Bone marrow (tissue), 2 donors: ENCODE measurements around the gene TANGO6.

Source experiments
- DNase-seq, 2 donors: peaks; one replicate each; lab custom pipeline; 2025; lab: John Stamatoyannopoulos, UW

Gene TANGO6

GRCh38 chr16:68910051-68910450 lies 66.7 kb downstream of the TANGO6 start:
- no peak for DNase-seq

GRCh38 chr16:68915589-68915988 lies 72.3 kb downstream of the TANGO6 start:
- no peak for DNase-seq

GRCh38 chr16:68917541-68917940 lies 74.2 kb downstream of the TANGO6 start:
- no peak for DNase-seq

GRCh38 chr16:68920349-68920748 lies 77.0 kb downstream of the TANGO6 start:
- no peak for DNase-seq

- no peak for DNase-seq
Measured at GRCh38 chr16:68921637-68922036, 78.3 kb downstream of the TANGO6 start.

GRCh38 chr16:68923116-68923515 lies 79.8 kb downstream of the TANGO6 start:
- no peak for DNase-seq

- no peak for DNase-seq
Measured at GRCh38 chr16:68927018-68927417, 83.7 kb downstream of the TANGO6 start.

GRCh38 chr16:68931196-68931595 lies 87.9 kb downstream of the TANGO6 start:
- DNase-seq = no peak

GRCh38 chr16:68934402-68934801 lies 91.1 kb downstream of the TANGO6 start:
- no peak for DNase-seq

- DNase-seq = no peak
Measured at GRCh38 chr16:68935008-68935407, 91.7 kb downstream of the TANGO6 start.

GRCh38 chr16:68936736-68937631 lies 93.7 kb downstream of the TANGO6 start:
- no peak for DNase-seq

- no peak for DNase-seq
Measured at GRCh38 chr16:68939692-68940320, 96.5 kb downstream of the TANGO6 start.

GRCh38 chr16:68940816-68941215 lies 97.5 kb downstream of the TANGO6 start:
- no peak for DNase-seq

- DNase-seq = no peak
Measured at GRCh38 chr16:68943961-68944360, 100.6 kb downstream of the TANGO6 start.

GRCh38 chr16:68948230-68948910 lies 105.0 kb downstream of the TANGO6 start:
- DNase-seq = no peak

GRCh38 chr16:68951991-68952877 lies 108.9 kb downstream of the TANGO6 start:
- no peak for DNase-seq

- DNase-seq = no peak
Measured at GRCh38 chr16:68954911-68955635, 111.7 kb downstream of the TANGO6 start.

GRCh38 chr16:68960910-68961309 lies 117.6 kb downstream of the TANGO6 start:
- no peak for DNase-seq

- DNase-seq = peak in 1 of 2 donors; percentile 59
Measured at GRCh38 chr16:68961778-68962402, 118.6 kb downstream of the TANGO6 start.

GRCh38 chr16:68969338-68969737 lies 126.0 kb downstream of the TANGO6 start:
- no peak for DNase-seq

- DNase-seq = no peak
Measured at GRCh38 chr16:68972013-68972412, 128.7 kb downstream of the TANGO6 start.
